Transverse colon (tissue), 3 donors: ENCODE data around the gene TSC22D4.

Source experiments
- CTCF ChIP-seq, 5 experiments: fragments of 200-600 bp in 3 of 5; fragments of 450-650 bp in 2 of 5; sonication (generic) in 3 of 5; IDR thresholded peaks; 1 replicate in 2 of 5; 2 replicates in 3 of 5; pipeline ENCODE4 v1.5.1; 2016 to 2017; ENCODE audit warnings: antibody characterized with exemption in 5 of 5, inconsistent platforms in 3 of 5, mild to moderate bottlenecking in 2 of 5, moderate library complexity in 1 of 5
- EP300 ChIP-seq: sonication (generic); formaldehyde crosslinking; IDR thresholded peaks from one replicate; pipeline ENCODE4 v1.6.1; 2017; ENCODE audit warnings: antibody characterized with exemption, low read depth
- POLR2A ChIP-seq: fragments of 450-650 bp; IDR thresholded peaks from one replicate; pipeline ENCODE4 v1.6.1; 2016; ENCODE audit warnings: antibody characterized with exemption, mild to moderate bottlenecking, moderate library complexity

- TF ChIP-seq POLR2A (no peak), CTCF (IDR thresholded peaks at IDR 0.05) (no peak), EP300 (no peak)
Measured at GRCh38 chr7:100449190-100449795, 29.7 kb downstream of the TSC22D4 start.
